C4-2B (cell line): ENCODE measurements around the gene MICAL3.
A peak's percentile ranks its signal among the peaks of the same experiment; 100 is the strongest.

Experiments used
- H3K27ac ChIP-seq: fragments of 450-650 bp; 2 replicates; pipeline ENCODE4 v1.5.1; 2017
- CTCF ChIP-seq: fragments of 450-650 bp; conservative IDR thresholded peaks from 2 replicates; pipeline ENCODE4 v1.5.1; 2017; ENCODE audit warnings: mild to moderate bottlenecking
- ZFX ChIP-seq: fragments of 450-650 bp; IDR thresholded peaks from 2 replicates; pipeline ENCODE4 v1.6.1; 2017

The MICAL3 gene

GRCh38 chr22:17972385-17973191 is 51.8 kb downstream of the MICAL3 start:
- TF ChIP-seq ZFX, result no peak
- no peak for TF ChIP-seq CTCF
- peak overlapping the region; percentile 20 for H3K27ac ChIP-seq

DNA sequence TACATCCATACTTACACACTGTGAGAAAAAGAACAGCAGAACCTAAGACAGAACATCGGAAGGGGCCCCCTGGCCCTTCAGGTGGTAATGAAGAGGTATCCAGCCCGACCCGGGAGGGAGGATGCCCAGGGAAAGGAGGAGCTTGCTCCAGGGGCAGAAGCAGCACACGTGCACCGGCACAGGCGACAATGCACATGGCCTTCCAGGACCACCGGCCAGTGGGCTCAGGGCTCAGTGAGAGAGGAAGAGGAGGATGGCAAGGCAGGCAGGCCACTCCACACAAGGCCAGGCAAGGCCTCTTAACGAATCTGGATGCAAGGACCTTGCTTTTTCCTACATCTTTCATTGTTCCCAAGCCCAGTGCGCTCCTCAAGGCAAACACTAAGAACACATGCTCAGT is 52.6 kb downstream of the MICAL3 start:
- no peak overlapping the region for H3K27ac ChIP-seq
- TF ChIP-seq ZFX, result no peak
- TF ChIP-seq CTCF, result no peak

- no peak overlapping the region for H3K27ac ChIP-seq
- TF ChIP-seq CTCF, result no peak
- TF ChIP-seq ZFX, result no peak
These were observed 54.1 kb downstream of the MICAL3 start for GRCh38 chr22:17970201-17970708.

- H3K27ac ChIP-seq, result no peak overlapping the region
- TF ChIP-seq CTCF (no peak), ZFX (no peak)
These were observed 54.7 kb downstream of the MICAL3 start for GRCh38 chr22:17969701-17970113.

- no peak overlapping the region for H3K27ac ChIP-seq
- no peak for TF ChIP-seq ZFX
These were observed 56.2 kb downstream of the MICAL3 start for GRCh38 chr22:17968126-17968525.

- TF ChIP-seq CTCF, result no peak
- TF ChIP-seq ZFX, result no peak
- H3K27ac ChIP-seq, result no peak overlapping the region
These were observed 58.0 kb downstream of the MICAL3 start for GRCh38 chr22:17966403-17966717.

- no peak for TF ChIP-seq ZFX
- no peak for TF ChIP-seq CTCF
- no peak overlapping the region for H3K27ac ChIP-seq
These were observed 58.6 kb downstream of the MICAL3 start for GRCh38 chr22:17965538-17966402.
